Activated CD4-positive, CD25-positive, alpha-beta regulatory T cell (primary cell): ENCODE measurements around the gene HSPA4.
A peak's percentile ranks its signal among the peaks of the same experiment; 100 is the strongest.

Experiments
- DNase-seq, 4 experiments: peaks; one replicate each; lab custom pipeline; 2025; lab: John Stamatoyannopoulos, UW

HSPA4 gene

DNA sequence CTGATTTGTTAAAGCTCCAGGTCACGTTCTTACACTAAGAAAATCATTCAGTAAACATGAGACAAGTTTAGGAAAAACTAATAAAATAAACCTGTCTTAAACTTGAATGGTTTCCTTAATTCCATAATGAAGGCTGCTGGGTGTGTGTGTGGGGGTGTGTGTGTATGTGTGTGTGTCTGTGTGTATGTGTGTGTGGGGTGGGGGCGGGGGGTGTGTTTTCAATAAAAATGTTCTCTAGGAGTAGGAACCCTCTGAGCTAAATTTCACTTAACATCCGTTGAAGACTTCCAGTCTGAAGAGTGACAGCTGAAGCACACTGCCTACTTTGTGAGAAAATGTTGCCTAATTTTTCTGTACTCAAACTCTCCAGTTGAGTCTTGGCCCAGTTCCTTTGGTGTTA, 54.5 kb downstream of the HSPA4 start:
- DNase-seq: no peak

DNA sequence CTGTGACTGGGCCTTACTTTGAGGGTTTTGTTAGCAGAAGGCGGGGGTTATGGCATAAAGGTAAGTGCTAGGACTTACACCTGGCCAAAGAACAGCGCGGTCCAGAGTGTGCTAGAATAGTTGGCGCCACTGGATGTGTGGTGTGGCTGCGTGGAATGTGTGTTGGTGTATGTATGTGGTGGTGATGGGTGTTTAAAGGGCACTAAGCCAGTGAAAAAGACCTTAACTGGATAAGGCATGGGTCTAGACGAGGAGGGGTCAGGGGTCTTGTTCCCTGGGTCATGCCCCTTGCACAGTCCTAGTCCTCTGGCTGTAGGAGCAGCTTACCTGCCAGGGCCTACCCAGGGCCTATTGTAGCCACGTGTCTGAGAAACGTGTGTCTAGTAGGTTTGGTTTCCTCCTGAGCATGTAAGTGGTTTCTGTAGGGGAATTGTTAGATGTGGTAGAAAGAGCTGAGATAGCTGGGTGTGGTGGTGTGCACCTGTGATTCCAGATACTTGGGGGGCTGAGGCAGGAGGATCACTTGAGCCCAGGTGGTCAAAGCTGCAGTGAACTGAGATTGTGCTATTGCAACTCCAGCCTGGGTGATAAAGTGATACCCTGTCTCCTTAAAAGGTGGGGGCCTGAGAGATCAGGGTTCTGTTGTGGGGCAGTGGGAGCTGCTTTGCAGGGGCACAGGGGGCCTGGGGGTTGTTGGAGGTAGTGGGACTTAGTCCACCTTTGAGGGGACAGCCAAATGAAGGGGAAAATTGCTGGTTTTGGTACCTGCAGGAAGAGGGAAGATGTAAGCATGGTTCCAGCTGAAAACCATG, 55.2 kb downstream of the HSPA4 start:
- no peak for DNase-seq

DNA sequence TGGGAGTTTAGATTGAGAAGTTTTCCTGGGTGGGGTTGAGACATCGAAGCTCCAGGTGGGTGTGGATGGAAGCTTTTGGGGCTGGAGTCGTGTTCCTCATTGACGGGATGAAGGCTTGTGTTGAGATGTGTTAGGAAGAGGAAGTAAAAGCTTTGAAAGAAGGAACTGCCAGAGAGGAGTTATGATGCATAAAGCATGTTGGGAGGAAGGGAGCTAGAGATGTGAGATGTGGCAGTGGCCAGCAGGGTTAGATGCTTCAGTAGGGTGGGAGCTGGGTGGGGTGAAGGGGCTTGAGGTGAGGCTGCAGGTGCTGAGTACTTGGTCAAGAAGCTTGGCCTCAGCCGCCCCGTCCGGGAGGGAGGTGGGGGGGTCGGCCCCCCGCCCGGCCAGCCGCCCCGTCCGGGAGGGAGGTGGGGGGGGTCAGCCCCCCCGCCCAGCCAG, 56.7 kb downstream of the HSPA4 start:
- no peak for DNase-seq

DNA sequence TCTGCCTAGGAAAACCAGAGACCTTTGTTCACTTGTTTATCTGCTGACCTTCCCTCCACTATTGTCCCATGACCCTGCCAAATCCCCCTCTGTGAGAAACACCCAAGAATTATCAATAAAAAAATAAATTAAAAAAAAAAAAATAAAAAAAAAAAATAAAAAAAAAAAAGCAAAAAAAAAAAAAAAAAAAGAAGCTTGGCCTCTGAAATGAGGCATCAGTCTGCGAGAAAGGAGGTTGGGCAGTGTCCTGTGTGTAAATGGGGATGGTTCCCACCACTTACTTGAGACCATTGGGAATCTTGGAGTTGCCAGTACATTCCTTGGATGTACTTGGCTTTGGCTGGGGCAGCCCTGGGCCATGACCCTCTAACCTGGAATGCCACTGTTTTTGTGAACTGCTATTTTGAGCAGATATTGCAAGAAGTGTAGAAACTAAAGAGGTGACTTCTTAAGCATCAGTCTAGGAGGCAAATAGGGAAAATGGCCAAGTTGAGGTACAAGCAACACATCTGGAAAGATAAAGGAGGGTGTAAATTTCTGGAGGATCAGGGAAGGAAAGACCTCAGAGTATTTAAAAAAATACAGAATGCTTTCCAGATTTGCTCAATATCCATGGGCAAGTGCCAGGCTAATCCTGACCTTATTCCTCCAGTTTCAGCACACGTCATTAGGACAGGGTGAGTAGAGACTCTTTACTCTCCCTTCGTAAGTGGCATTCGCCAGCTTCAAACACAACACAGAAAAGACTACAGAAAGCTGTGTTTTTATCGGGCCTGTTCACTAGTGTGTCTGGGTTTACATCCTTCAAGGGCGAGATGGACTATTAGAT, 58.1 kb downstream of the HSPA4 start:
- DNase-seq: no peak

DNA sequence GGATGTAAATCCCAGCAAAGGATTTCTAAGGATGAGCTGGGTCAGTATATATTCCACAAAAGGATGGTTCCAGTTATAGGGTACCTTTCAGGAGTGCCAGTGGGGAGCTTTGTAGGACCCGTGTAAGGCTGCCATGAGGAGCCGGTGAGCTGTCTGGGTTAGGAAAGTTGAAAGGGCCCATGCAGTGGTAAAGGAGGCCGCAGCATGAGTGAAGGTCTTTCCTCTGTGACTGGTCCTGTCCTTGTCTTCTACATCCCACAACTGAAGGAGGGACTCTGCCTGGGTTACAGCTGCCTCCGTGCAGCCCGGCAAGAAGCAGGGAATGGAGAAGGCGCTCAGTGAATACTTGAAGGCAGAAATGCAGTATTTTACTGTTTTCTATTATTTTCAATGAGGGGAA, 58.9 kb downstream of the HSPA4 start:
- DNase-seq: no peak

DNA sequence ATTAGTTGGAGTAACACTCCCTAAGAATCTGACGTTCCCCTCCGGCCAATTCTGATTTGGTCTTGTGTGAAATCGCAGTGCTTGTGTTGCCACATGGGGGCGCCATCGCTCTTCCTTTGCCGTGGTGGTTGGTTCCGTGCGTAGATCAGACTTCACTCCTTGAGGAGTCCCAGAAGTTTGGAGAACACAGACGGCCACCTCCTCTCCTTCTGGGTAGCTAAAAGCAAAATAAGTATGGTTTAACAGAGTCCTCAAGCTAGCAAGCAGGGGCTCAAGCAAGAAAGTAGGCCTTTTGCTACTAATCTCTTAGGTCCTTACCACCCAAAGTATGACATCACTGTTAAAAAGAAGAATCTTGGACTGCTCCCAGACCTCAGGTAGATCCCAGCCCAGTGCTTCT, 59.5 kb downstream of the HSPA4 start:
- peak; percentile 37 to 60 (median 48) for DNase-seq

DNA sequence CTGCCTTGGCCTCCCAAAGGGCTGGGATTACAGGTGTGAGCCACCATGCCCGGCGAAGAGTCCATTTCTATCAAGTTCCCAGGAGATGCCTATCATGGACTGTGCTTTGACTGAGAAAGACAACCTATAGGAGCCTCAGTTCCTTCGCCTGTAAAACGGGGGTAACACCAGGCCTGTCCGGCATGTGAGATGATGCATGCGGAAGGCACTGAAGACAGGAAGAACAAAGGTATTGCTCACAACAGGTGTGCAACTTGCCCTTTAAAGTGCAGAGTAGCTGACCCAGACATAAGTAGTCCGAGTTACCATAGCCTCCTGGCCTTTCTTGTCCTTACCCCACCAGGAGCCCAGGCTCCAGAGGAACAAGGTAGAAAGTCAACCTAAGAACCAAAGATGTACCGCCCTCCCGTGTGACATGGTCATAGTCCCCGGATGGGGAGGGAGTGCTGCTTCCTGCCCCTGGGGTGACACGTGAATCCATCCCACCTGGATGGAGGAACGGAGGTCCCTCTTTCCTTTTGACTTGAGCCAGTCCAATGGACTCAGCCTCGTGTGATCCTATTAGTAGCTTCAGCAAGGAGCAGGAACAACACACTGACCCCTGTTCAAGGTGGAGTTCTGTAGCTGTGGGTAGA, 60.3 kb downstream of the HSPA4 start:
- DNase-seq: no peak

DNA sequence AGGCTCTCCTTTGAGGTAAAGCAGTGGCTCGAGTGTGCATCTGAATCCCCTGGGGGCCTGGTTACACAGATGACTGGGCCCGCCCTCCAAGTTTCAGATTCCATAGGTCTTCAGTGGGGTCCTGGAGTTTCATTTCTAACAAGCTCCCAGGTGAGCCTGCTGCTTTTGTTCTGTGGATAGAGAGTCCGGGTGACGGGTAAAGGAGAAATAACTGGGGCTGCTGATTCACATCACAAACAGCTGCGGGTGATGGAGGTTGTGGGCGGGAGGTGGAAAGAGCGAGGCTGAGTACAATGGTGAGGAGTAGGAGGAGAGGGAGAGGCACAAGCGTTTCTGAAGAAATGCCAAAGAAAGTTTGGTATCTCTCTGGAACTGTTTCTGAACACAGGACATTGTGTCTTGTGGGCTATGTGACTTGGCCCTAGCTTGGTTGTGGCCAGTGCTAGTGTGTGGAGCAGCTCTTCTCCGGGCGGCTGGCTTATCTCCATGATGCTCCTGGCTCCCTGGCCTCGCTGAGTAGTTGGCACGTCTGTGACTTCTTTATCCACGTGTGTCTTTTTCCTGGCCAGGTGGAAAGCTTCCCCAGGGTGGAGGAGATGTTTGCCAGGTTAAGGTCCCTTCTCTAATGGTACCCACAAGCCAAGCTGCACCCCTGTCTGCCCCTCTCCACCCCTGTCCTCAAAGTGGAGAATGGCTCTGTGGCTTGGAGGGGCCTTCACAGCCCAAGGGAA, 61.7 kb downstream of the HSPA4 start:
- no peak for DNase-seq

DNA sequence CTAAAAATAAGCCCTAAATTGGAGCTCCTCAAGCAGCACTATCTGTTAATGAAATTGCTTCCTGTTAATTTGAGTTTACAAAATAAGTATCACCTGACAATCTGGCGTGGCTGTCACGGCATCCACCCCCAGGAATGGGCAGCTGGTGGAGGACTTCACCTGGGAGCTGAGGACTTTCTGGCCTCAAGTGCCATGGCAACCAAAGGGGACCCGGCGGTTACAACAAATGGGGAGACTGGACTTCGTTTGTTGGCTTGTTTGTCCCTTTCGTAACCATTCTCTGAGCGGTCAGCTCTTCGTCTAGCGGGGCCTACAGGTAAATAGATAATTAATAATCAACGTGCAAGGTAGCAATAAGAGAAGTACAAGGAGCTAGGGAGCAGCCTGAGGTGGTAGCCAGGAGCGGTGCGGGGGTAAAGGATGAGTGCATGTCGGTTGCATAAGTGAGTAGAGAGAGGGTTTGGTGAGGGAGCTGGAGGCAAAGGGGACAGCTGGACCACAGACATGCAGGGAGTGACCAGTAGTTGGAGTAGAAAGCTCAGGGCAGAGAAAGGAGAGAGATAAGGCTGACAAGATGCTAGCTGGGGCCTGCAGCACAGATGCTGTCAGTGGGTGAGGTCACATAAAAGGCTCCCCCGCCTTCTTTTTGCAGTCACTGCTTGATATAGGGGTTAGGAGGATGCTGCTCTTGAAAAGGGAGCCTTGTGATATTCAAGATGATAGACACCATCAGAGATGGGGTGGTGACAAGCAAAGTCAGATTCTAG, 62.5 kb downstream of the HSPA4 start:
- DNase-seq: no peak

DNA sequence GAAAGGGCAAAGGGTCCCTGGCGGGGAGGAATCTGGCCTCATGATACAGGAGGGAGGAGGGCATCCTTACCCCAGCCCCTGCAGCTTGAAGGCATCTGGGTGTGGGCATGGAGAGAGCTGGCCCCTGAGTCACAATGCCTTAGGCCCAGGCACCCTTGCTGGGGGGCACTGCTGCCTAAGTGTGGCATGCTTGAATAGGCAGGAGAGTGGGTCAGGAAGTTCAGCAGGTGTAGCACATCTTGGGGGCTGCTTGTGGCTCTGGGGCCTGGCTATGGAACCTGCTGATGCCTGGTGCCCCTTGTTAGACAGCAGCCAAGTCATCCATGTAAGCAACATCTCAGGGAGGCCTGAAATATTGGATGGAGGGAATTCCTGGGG, 63.1 kb downstream of the HSPA4 start:
- DNase-seq: no peak

DNA sequence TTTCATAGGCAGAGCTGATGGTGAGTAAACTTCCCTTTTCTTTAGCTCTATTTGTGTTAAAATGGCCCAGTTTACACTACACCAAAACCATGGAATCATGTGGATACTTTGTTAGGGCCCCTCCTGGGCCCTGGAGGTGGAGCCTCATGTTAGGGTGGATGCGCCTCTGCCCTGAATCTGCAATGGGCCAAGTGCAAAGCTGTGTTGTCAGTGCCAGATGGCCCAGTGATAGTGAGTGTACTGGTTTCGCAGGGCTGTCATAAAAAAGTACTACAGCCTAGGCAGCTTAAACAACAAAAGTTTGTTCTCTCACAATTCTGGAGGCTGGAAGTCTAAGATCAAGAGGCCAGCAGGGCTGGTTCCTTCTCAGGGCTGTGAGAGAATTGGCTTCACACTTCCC, 64.8 kb downstream of the HSPA4 start:
- DNase-seq: no peak

DNA sequence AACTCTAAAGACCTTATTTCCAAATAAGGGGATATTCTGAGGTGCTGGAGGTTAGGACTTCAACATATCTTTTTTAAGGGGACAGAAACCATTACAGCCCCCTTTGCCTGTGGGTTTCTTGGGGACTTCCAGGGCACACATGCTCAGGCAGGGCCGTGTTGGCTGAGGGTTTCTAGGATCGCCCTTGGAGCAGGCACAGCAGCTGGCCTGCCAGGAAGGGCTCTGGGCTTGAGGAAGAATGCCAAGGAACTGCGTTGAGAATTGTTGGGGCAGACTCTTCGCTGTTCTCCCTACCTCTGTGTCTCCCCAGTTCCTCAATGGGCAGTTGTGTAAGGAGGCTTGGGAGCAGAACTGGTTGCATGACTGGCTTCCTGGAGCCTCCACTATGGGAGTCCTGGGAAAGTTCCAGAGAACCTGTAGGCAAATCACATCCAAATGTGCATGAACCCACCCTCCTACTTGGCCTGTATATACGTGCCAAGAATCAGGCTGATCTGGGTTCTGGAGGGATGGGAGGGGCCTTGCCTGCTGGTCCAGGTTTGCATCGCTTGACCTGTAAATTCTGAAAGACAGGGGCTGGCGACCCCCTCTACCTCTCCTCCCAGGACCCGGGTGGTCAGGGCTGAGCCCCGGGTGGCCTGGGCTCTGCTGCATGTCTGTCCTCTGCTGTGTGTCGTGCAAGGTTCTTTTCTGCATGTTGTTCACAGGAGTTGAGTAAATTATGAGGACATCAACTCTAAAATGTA, 65.5 kb downstream of the HSPA4 start:
- no peak for DNase-seq

DNA sequence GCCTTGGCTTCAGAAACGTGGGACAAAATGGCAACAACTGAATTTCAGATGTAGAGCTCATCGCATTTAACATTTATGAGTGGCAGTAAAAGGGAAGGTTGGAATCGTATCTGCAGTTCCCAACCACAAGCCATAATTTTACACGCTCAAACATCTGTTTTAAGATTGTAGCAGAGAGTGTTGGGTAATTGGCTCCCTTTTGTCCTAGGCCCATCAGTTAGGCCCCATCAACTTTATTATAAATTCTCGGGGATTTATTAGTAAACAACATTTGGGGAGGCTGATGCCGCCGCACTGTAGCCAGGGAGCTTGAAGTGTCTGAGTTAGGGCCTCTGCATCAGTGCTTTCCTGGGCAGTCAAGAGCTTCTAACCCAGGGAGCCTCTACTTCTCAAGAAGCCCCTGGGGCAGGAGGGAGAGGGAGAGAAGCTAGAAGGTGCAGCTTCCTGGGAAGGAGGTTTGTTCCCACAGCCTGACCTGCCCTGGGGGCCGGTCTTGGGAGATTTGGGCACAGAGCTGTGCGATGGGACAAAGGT, 66.2 kb downstream of the HSPA4 start:
- DNase-seq: no peak

DNA sequence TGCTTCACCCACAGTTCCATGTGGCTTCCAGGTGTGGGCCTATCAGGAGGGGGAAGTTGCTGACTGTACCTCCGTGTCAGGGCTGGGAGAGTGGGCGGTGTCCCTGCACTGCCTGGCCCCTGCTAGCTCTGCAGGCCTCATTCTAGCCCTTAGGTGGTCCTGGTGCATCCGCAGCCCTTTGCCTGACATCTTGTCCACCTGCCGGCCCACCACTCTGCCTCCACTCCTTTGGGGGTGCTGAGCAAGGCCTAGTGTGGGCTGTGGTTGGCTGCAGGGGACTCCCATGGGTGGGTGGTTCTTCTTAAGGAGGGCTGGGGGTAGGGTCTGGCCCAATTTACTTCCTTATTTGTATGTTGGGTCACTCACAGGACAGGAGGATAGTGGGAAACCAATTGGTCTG, 66.9 kb downstream of the HSPA4 start:
- DNase-seq: no peak

DNA sequence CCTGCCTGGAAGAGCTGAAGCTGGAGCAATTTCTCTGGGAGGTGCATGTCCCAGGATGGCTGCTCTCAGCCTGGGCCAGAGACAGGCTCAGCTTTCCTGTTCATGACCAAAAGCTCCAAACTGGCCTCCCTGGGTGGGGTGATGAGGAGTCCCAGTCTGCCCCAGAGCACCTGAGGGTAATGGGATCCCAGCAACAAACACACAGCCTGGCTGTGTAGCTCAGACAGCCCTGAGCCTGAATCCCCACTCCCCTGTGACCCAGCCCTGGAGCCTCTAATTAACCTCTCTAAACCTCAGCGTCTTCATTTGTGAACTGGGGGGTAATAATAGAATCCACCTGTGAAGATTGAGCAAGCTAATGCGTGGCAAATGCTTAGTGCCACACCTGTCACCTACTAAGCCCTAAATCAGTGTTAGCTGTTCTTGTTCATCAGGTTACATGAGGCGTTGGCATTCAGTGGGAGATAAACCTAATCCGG, 67.5 kb downstream of the HSPA4 start:
- DNase-seq: no peak

DNA sequence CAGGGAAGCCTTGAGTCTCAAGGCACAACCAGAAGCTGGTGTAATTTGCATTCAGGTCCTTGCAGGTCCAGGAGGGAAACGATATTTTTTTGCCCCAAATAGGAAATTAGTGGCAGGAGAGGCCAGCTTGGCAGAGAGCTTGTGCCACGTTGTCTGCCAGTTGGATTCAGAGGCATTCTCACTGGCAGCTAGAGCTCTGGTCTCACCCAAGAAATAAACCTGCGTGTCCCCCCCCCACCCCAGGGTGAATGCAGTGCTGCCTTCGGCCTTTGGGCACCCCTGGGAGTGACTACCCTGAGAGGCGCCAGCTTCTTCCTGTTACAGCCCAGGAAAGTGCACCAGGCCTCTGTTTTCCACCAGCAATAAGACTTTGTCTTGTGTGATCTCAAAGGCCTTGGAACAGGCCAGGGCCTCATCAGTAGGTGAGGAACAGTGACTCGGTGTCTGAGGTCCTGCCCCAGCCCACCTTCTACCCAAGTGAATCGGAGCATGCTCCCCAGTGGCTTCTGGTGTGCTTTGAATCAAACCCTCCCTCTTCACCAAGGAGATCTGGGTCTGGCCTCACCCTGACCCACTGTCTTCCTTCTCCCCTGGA, 68.4 kb downstream of the HSPA4 start:
- no peak for DNase-seq

DNA sequence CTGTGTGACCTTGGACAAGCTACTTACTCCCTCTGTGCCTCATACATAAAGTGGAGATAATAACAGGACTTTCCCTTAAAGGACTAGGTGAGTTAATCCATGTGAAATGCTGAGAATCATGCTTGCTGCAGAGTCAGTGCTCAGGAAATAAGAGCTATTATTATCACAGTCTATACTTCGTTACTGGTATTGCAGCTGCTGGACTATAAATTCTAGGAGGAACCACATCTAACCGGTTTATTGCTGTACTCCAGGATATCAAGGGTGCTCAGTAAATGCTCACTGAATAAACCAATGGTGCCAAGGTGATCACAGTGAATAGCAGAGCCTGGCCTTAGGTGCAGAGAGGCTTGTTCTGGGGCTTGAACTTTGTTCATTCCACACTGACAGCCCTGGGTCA, 69.3 kb downstream of the HSPA4 start:
- DNase-seq: no peak

DNA sequence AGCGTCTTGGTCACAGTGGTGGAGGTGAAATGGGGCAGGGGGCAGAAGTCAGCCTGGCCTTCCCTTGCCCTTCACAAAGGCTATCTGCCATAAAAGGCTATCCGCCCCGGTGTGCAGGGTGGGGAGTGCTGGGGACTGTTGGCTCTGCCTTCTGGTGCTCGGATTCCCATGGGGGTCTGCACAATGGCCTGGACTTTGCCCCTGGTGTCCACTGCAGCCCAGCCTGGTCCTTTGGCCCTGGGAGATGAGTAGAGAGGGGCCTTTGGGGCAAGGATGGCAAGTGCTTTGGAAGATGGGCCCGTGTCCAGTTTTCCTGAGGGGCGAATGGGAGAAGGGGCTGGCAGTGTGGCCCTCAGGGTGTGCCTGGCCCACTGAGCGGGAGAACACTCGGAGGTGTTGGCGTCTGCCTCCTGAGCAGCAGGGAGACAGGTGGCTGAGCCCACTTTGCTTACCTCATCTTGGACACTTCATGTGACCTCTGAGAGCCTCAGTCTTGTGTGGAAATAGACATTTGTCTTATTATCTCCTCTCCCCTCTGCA, 69.9 kb downstream of the HSPA4 start:
- no peak for DNase-seq

DNA sequence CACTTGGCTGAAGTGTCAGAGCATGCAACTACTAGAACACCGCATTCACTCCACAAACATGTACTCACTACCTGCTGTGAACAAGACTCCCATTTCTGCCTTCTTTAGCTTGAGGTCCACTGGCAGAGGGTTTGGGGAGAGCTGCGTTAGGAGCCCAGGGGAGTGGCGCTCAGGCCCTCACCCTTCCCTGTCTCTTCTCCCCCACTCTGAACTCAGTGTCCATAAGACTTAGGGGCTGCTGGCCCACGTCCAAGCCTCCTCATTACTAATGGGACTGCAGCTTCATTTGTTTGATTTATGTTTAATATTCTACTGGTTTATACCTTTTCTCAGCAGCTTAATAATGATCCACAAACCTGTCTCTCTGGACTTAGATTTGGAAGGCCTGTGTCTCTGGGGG, 70.9 kb downstream of the HSPA4 start:
- no peak for DNase-seq

DNA sequence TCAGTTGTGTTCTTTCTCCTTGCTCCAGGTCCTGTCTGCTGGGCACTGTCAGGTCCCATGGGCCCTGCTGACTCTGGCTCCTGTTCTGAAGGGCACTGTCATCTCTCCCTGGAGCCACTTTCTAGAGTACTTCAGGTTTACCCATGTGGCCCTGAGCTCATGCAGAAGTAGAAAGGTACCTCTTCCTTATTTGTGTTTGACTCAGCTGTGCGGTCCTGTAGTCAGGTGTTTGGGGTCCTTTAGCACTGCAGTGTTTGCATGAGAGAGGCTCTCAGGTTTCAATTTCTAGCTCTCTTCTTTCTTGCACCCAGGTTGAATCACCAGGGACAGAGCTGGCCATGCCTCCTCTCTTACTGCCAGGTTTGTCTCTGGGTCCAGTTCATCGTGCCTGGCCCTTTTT, 71.5 kb downstream of the HSPA4 start:
- DNase-seq: no peak
